OCI-LY1 (cell line): ENCODE data around the gene ANKRD55.
"Not testable (repeated sequence)": the region's sequence is repeated elsewhere in the genome, so short reads cannot be mapped to it uniquely, and the experiment has no call there.

Source experiments
- CTCF ChIP-seq: fragments of 200-600 bp; sonication (generic), shearing (Covaris generic); IDR thresholded peaks from 2 replicates; pipeline ENCODE4 v1.5.1; 2017; ENCODE audit warnings: mild to moderate bottlenecking, antibody characterized with exemption, low read length, moderate library complexity, mixed read lengths
- EZH2 ChIP-seq: fragments of 200-600 bp; sonication (generic), shearing (Covaris generic); IDR thresholded peaks from 2 replicates; pipeline ENCODE4 v1.8.0; 2017; ENCODE audit warnings: borderline replicate concordance, mixed run types, mild to moderate bottlenecking, antibody characterized with exemption, low read length, moderate library complexity, mixed read lengths

GRCh38 chr5:56157191-56157621, 75.9 kb downstream of the ANKRD55 start:
- TF ChIP-seq CTCF, EZH2: not testable (repeated sequence)
